Stimulated activated CD4-positive, alpha-beta T cell treated with anti-CD3 and anti-CD28 coated beads, Interleukin-1b, Interleukin-23, amount 100 ng/mL, for 24 hours (primary cell): ENCODE measurements around the gene UBR3.
"Not testable (repeated sequence)": the region's sequence is repeated elsewhere in the genome, so short reads cannot be mapped to it uniquely, and the experiment has no call there.

Experiments
- DNase-seq, 4 experiments: peaks; one replicate each; pipeline ENCODE4 v3.0.0-alpha.2; 2020; ENCODE audit warnings: low read depth in 4 of 4, low spot score in 1 of 4

The UBR3 gene

DNA sequence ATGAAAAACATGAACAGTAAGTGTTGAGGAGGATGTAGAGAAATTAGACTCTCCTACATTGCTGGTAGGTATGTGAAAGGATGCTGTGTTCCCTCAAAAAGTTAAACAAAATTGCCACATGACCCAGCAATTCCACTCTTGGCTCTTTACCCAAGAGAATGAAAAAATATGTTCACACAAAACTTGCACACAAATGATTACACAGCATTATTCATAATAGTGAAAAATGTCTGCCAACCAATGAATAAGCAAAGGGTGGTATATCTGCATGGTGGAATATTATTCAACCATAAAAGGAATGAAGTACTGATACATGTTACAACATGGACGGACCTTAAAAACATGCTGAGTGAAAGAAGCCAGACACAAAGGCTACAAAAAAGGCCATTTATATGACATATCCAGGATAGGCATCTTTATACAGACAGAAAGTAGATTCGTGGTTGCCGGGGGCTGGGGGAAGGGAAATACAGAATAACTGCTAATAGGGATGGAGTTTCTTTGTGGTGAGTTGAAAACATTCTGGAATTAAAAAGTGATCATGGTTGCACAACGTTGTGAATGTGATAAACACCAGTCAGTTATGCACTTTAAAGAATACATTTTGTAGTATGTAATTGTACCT, 265.3 kb downstream of the UBR3 start:
- DNase-seq = no peak

DNA sequence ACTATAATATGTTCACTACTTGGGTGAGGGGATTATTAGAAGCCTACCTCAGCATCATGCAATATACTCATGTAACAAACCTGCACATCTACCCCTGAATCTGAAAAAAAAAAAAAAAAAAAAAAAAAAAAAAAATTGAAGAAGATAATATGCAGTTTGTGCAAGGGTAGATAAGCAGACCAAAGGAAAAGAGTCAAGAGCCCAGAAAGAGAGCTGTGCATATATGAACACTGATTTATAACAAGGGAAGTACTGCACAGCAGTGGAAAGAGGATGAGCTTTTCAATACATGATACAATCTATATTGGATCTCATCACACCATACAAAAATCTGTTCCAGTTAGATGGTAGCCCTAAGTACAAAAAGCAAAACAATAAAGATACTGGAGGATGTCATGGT, 268.1 kb downstream of the UBR3 start:
- no peak for DNase-seq

DNA sequence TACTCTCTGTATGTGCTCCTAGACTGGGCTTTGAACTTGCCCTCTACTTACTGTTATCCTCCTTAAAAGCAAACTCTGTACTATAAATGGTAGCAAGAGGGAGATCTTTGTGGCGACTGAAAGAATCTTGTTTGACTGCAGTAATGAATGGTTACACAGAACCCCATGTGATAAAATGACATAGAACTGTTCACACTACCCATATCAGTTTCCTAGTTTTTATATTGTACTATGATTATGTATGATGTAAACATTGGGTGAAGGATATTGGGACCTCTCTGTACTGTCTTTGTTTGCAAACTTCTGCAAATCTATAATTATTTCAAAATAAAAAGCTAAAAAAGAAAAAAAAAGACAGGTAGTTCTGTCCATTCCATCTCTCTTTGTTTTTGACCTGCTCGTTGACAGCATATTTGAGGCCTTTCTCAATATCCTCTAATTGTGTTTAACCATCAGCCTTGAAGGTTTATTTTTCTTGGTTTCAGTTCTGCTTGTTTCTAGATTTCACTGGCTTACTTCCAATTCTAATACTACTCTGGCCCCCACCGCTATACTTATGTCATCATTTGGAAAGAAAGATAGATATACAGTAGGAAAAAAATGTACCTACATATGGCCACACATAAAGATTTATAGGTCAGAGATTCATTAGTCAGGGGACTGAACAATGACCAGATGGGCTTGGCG, 271.5 kb downstream of the UBR3 start:
- DNase-seq = no peak

DNA sequence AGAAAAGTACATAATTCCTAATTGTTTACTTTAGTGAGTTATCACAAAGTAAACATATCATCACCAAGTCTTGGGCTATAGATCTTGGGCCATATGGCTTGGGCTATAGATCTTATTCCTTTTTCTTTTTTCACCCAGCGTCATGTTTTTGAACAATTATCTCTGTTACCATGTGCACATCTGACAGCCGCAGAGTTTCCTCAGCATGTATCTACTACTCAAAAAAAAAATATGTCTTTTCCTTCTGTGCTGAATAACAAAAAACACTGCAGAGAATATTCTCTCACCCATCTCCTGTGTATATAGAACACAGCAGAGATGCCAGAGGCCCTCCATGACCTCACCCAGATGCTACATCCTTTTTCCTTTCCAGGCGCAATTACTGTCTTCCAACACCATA, 274.5 kb downstream of the UBR3 start:
- DNase-seq = no peak

DNA sequence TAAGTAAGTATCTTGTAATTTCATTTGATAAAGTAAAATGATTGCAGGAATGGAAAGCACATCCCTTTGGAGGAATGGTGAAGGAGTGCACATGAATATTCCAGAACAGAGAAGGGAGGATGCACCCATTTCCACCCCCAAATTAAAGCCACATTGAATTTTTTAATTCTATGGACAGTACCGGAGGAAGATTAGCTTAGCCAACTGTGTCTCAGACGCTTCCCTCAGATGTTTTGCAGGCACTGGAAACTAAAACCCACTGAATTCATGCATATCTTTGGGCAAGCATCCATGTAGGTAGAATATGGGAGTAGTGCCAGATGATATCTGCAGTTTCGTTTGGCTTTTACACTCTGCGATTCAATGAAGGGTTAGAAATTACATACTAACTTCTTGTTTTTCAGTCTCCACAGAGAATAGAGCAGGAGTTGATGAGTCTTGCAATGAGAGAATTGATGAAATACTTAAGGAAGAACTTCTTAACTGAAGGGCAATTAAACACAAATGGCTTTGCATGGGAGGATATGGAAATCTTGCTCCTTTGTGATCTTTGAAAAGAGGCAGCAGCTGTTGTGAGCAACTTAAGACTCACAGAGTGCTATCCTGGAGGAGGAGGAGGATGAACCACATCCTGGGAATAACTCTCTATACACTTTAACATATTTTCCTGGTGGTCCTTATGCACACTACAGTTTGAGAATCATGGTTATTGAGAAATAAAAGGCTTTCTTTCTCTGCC, 279.0 kb downstream of the UBR3 start:
- no peak for DNase-seq

DNA sequence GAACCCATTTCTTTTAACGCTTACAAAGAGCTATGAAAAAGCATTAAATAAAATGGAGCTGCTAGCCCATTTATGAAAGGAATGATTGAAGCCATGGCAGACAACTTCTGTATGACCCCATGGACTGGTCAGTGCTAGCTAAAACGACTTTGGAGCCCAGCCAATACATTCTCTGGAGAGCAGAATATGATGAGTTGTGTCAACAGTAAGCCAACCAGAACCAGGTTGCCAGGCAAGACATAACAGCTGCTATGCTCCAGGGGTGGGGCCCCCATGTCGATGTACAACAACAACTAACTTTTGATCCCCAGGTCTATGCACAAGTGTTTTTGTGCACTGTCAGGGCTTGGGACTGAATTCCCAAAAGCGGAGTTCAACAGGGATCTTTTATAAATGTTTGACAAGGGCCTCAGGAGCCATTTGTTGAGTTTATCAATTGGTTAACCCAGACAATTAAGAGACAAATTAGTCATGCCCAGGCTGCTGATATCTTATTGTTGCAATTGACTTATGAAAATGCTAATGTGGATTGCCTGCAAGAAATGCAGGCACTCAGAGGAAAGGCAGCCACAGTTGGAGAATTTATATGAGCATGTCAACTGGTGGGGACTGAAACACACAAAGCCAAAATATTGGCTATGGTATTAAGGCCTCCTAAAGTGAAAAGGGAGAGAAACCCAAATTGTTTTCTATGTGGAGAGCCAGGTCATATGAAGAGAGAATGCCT, 286.1 kb downstream of the UBR3 start:
- DNase-seq = no peak

DNA sequence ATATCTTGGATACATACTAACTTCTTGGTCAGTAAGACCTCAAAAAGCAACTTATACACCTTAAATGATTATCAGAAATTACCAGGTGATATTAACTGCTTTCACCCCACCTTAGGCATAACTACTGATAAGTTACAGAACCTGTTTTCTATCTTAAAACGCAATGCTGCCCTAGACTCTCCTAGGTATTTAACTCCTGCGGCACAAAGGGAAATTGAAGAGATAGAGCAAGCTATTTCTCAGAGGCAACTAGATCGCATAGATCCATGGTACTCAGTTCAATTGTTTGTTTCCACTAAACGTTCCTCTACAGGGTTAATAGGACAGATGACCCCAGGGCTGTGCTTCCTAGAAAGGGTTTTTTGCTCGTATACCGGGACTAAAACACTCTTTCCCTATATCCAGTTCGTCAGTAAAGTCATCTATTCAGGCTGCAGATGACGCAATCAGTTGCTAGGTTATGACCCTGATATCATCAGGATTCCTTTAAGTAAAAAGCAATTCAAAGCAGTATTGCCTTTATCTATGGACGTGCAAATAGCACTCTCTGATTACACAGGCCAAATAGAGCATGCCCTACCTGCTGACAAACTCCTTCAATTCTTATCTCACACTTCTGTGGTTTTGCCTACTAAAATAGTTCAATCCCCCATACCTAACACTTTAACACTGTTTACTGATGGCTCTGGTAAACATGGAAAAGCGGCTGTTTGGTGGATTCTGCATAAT, 288.4 kb downstream of the UBR3 start:
- no peak for DNase-seq

DNA sequence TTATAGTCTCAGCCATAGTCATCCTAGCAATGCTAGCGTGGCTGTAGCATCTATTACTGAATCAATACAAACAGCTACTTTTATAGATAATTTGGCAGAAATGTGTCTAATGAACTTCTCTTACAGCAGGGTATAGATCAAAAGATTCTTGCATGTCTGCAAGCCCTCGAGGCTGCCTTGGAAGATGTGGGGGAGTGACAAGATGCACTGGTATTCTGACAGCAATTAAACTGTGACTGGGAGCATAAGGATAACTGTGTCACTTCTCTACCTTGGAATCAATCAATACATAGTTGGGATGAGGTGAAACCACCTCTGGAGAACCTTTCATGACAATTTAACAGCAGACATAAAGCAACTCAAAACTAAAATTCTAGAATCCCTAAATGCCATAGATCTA, 291.4 kb downstream of the UBR3 start:
- DNase-seq = no peak

DNA sequence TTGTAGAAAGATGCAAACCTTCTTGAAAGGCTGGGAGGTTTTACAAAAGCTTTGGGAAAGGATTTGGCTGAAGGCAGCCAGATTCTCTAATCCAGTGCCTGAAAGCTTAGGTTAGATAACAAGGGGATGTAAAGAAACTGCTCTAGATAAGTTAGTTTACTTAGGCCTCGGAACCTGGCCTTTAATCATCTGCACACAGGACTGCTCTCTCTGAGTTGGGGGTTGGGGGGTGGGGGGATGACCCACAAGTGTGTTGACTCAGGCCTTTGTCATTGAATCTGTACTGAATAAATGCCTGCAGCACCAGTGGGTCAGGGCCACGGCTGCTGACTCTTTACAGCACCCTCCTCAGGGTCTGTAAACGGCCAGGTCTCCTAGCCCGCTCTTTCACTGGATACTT, 292.1 kb downstream of the UBR3 start:
- DNase-seq = not testable (repeated sequence)

DNA sequence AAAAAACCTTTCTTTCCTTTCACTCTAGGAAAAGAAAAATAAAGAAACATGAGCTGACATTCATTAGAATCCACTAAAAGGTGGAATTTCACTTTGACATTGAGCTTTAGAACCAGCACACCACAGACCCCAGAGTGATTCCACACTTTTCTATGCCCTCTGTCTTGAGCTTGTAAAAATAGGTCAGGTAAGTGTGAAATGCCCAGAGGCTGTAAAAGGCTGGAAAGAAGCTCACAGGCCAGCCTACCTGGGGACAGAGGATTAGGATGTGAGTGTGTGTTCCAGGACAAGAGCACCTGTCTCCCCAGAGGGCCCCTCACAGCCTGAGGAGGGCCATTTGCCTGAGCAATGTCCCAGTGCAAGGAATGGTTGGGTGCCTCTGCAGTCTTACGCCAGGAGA, 294.4 kb downstream of the UBR3 start:
- DNase-seq = no peak

DNA sequence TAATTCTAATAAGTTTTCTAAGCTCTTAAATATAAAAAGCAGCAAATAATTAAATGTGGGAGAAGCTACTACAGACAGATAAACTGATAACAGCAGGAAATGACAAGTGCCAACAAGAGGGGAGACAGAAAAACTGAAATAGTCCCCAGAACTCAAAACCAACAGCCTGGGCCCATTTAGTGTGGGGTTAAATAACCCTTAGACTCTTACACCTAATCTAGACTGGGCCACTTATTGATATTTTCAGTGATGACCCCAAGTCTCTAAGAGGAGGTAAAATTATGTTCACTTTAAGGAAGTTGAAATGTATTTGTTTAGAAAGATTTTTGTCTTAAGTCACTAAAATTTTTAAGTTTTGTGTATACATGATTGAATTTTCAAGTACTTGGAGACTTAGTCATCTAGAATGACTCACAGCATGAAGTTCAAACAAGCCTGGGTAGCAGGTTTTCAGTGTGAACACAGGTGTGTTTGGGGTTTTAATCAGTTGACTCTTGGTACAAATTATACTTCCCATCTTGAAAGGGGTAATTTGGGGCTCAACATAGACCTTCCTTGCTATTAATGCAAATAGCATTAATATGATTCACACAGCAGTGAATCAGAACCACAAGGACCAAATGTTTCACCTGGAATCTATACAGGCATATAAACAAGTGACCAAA, 295.8 kb downstream of the UBR3 start:
- DNase-seq = no peak

DNA sequence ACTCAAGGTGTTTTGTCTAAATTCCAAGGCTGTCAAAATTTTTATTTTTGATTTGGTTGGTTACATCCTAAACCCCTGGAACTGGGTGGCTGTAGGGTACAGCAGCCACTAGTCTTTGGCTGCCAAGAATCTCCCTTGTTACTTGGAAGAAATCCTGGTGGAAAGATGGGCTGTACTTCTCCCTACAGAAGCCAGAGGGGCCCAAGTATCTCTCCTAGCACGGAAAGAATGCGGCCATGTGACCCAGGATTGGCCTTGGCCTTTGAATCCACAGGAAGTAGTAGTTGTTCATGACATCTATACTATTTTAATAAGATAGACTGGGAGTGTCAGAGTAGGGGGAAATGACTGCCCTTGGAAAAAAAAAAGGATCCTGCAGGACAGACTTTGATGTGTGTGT, 296.3 kb downstream of the UBR3 start:
- DNase-seq = no peak

DNA sequence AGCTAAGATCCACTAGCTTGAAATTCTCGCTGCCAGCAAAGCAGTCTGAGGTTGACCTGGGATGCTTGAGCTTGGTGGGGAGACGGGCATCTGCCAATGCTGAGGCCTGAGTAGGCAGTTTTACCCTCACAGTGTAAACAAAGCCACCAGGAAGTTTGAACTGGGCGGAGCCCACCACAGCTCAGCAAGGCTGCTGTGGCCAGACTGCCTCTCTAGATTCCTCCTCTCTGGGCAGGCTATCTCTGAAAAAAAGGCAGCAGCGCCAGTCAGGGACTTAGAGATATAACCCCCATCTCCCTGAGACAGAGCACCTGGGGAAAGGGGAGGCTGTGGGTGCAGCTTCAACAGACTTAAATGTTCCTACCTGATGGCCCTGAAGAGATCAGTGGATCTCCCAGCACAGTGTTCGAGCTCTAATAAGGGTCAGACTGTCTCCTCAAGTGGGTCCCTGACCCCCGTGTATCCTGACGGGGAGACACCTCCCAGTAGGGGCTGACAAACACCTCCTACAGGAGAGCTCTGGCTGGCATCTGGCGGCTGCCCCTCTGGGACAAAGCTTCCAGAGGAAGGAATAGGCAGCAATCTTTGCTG, 299.0 kb downstream of the UBR3 start:
- DNase-seq = not testable (repeated sequence)
